ENCODE data around the gene SIPA1L2. TPM values are rescaled to one million over a fixed set of nuclear protein-coding genes. Genes with fewer than 3 reads are reported as not detected.

SIPA1L2 gene
- total and polyA plus RNA-seq, 10 of the 15 experiments (the other 5 are each of a cell fraction or from before 2014, with no cell fraction given): 0.01 to 0.18 TPM; not detected in 8

- TF ChIP-seq BMI1 (IDR thresholded peaks at IDR 0.05; ENCODE audit: borderline replicate concordance) (no peak), CREM (IDR thresholded peaks at IDR 0.05; ENCODE audit: low read depth) (no peak)
These were observed 39.2 kb downstream of the SIPA1L2 start (continued) for GRCh38 chr1:232590744-232591082.

- H3K36me3 ChIP-seq (ENCODE audit: control insufficient read depth in 2 of 2, insufficient read depth in 2 of 2, low read length in 1 of 2): no peaks in the 10 kb centered on the region
- no peak overlapping the region for H3K9ac ChIP-seq (ENCODE audit: control insufficient read depth, insufficient read depth, low read length)
- no peak overlapping the region for H3K27ac ChIP-seq (ENCODE audit: control insufficient read depth, insufficient read depth)
- H4K20me1 ChIP-seq (ENCODE audit: control insufficient read depth, insufficient read depth): no peaks in the 10 kb centered on the region
- BruUV-seq (replicated peaks): no TSS peak
- FAIRE-seq: no peak
- CTCF ChIA-PET: no interaction called here
- H2AFZ ChIP-seq (ENCODE audit: control insufficient read depth, low read depth, low read length): no peak overlapping the region
- peaks cover 8% of the 10 kb centered on the region for H3K4me1 ChIP-seq (ENCODE audit: control insufficient read depth, insufficient read depth, low read length)
- H3K4me2 ChIP-seq (ENCODE audit: control insufficient read depth, insufficient read depth): peak overlapping the region; percentile 10
- RAD21 ChIA-PET (ENCODE audit: unreplicated experiment): no interaction called here
- no peak for DNase-seq (ENCODE audit: low read depth, low spot score)
- POLR2A ChIA-PET: no interaction called here
- H3K27me3 ChIP-seq (replicated peaks in 1 of 2; ENCODE audit: control insufficient read depth in 2 of 2, insufficient read depth in 2 of 2, low read length in 1 of 2): no peaks in the 10 kb centered on the region
- H3K79me2 ChIP-seq (ENCODE audit: control insufficient read depth, insufficient read depth, low read length): no peaks in the 10 kb centered on the region
- in situ Hi-C loops (cut with MboI): no loop called here
- no peak overlapping the region for H3K4me3 ChIP-seq
- peak; percentile 17; the same call in 2 of the 3 replicates for ATAC-seq
- no peak for TF ChIP-seq MLLT1 (IDR thresholded peaks at IDR 0.05)
- TF ChIP-seq PBX3 (IDR thresholded peaks at IDR 0.05; ENCODE audit: insufficient replicate concordance, low read depth, low read length): no peak
- TF ChIP-seq IKZF1 (conservative IDR thresholded peaks at IDR 0.05): no peak
- no peak for TF ChIP-seq SP1 (IDR thresholded peaks at IDR 0.05; ENCODE audit: low read depth, low read length)
- TF ChIP-seq FOS (IDR thresholded peaks at IDR 0.05; ENCODE audit: borderline replicate concordance, extremely low read depth, insufficient read length): no peak
- TF ChIP-seq NR2F1 (conservative IDR thresholded peaks at IDR 0.05): no peak
- no peak for TF ChIP-seq NFIC (IDR thresholded peaks at IDR 0.05; ENCODE audit: low read depth, low read length)
- TF ChIP-seq SMC3 (IDR thresholded peaks at IDR 0.05; ENCODE audit: borderline replicate concordance, low read length): no peak
- no peak for TF ChIP-seq EGR1 (IDR thresholded peaks at IDR 0.05; ENCODE audit: borderline replicate concordance in 1 of 2, low read depth in 2 of 2, low read length in 2 of 2)
- no peak for TF ChIP-seq NR2C2 (IDR thresholded peaks at IDR 0.05; ENCODE audit: borderline replicate concordance, control insufficient read depth, insufficient read length, low read depth)
- no peak for TF ChIP-seq E2F4 (IDR thresholded peaks at IDR 0.05; ENCODE audit: low read depth, low read length)
- SMC1A ChIA-PET (ENCODE audit: uncharacterized antibody, unreplicated experiment): no interaction called here
- WGBS (ENCODE audit: insufficient coverage, insufficient replicate concordance, low lambda C conversion rate, missing lambda C conversion rate): 34% methylated on average over 10 of the region's 10 CpGs
- intact Hi-C loops (cut with micrococcal nuclease; ENCODE audit: unreplicated experiment): no loop called here
- H3K9me3 ChIP-seq (replicated peaks; ENCODE audit: control insufficient read depth, insufficient read depth, low read length): no peaks in the 10 kb centered on the region; the same call in 2 of the 3 replicates
These were observed 39.9 kb downstream of the SIPA1L2 start for GRCh38 chr1:232589812-232590743.

Measured in GM12878 (cell line).